MG63 (cell line): ENCODE results near the gene UBE2QL1. TPM values are rescaled to one million over a fixed set of nuclear protein-coding genes. Genes with fewer than 3 reads are reported as not detected.

Experiments used
- DNase-seq: peaks from one replicate; pipeline ENCODE4 v3.0.0-alpha.2; 2020
- H3K27me3 ChIP-seq: fragments of 250-450 bp; sonication (Bioruptor Pico); 2 replicates; pipeline ENCODE4 v1.5.1; 2020; ENCODE audit warnings: mild to moderate bottlenecking, moderate library complexity
- H3K36me3 ChIP-seq: fragments of 250-450 bp; sonication (Bioruptor Pico); 2 replicates; pipeline ENCODE4 v1.5.1; 2020; ENCODE audit warnings: mild to moderate bottlenecking, moderate library complexity
- H3K4me3 ChIP-seq: fragments of 250-450 bp; sonication (Bioruptor Pico); 2 replicates; pipeline ENCODE4 v1.5.1; 2020; ENCODE audit warnings: mild to moderate bottlenecking, moderate library complexity
- H3K9me3 ChIP-seq: fragments of 250-450 bp; sonication (Bioruptor Pico); 2 replicates; pipeline ENCODE4 v1.5.1; 2020; ENCODE audit warnings: mild to moderate bottlenecking, moderate library complexity
- total RNA-seq: library from RNA; depleted of rRNA; stranded (reverse); fragments of >200 nt; shearing (Covaris generic); gene quantifications from 2 replicates; pipeline ENCODE4 v1.2.3, GENCODE V29; 2014; ENCODE audit warnings: low replicate concordance

UBE2QL1 gene
- total RNA-seq, 1 experiment from 2014 or later, result not detected

DNA sequence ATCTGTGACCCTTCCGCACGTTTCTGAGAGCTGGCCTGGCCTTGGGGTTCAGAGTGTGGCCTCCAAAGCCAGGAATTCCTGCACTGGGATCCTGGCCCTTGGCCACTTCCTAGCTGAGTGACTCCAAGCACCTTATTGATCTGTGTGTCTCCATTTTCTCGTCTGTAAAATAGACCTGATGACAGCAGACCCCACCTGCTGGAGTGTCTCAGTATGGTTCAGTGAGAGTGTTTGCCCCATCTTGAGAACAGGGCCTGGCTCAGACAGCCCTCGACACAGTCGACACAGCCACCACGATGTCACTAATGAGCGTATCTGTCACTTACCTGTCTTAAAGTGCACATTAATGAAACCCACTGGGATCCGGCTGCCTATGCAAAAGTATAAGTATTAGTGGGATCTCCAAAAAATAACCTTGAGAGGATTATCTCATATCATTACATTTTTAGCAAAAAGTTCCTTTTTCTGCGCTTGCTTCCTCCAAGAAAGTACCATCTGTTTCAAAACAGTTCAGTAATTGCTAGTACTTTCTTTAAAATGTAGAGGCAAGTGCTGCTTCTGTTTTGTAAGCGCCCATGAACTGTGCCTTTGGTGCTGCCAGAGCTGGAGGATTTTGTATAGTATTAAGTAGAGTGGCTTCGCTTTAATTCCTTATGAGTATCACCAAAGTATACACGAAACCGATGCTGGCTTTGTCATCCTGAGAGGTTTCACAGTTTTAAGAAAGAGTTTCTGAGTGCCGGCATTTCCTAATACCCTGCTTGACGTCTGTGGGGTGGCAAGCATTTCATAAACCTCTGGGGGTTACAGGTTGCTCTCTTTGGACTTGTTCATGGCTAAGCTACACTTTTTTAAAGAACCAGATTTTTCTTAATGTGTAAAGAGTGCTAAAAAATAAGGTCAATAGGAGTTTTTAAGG lies 31.7 kb downstream of the UBE2QL1 start:
- Histone ChIP-seq H3K4me3 (no peak overlapping the region), H3K27me3 (0 out of 2 replicates have a peak, but pooled peaks cover 1% of the 10 kb centered on the region), H3K9me3 (no peaks in the 10 kb centered on the region), H3K36me3 (no peaks in the 10 kb centered on the region)
- DNase-seq, result no peak

- no peak for DNase-seq
- no peaks in the 10 kb centered on the region for H3K9me3 ChIP-seq
- no peak overlapping the region for H3K4me3 ChIP-seq
- H3K27me3 ChIP-seq, result peaks cover 19% of the 10 kb centered on the region; the same call in 1 of the 2 replicates
- no peaks in the 10 kb centered on the region for H3K36me3 ChIP-seq
Measured at GRCh38 chr5:6482735-6483134, 34.1 kb downstream of the UBE2QL1 start.

- no peak overlapping the region for H3K4me3 ChIP-seq
- no peak for DNase-seq
- H3K36me3 ChIP-seq, result no peaks in the 10 kb centered on the region
- H3K9me3 ChIP-seq, result no peaks in the 10 kb centered on the region
- H3K27me3 ChIP-seq, result peaks cover 20% of the 10 kb centered on the region; the same call in 1 of the 2 replicates
Measured at GRCh38 chr5:6483880-6484382, 35.3 kb downstream of the UBE2QL1 start.

DNA sequence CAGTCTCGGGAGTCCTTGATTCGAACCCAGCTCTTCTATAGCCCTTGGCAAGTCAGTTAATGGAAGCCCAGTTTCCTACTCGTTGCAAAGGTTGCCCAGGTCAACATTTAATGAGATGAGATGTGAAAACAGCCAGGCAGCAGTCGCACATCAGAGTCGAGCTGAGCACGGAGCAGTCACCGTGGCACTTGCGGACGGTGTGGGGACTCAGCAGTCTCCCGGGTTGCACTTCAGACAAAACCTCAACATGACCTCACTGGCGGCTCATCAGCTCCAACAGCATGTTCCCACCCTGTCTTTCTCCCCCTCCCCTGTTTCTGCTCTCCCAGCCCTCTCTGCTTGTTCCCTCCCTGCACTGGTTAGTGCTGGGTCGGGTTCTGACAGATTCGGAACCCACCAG lies 35.8 kb downstream of the UBE2QL1 start:
- Histone ChIP-seq H3K9me3 (no peaks in the 10 kb centered on the region), H3K4me3 (no peak overlapping the region), H3K27me3 (peaks cover 20% of the 10 kb centered on the region; the same call in 1 of the 2 replicates), H3K36me3 (no peaks in the 10 kb centered on the region)
- DNase-seq, result no peak

DNA sequence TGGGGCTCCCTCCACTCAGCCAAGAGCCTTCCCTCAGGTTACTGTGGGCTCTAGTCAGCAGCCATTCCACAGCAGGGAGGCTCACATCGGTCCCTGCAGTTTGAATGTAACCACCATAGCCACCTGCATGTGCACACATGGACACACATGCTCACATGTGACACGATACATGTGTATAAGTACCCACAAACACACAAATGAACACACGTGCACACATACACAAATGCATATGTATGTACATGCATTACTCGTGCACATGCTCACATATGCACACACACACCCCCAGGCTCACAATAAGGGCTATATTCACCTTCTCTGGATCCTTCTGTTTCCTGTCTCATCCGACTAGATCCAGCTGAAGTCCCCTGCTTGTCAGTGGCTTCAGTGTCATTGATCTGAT lies 36.2 kb downstream of the UBE2QL1 start:
- H3K27me3 ChIP-seq, result peaks cover 20% of the 10 kb centered on the region; the same call in 1 of the 2 replicates
- H3K36me3 ChIP-seq, result no peaks in the 10 kb centered on the region
- DNase-seq, result no peak
- no peaks in the 10 kb centered on the region for H3K9me3 ChIP-seq
- H3K4me3 ChIP-seq, result no peak overlapping the region

DNA sequence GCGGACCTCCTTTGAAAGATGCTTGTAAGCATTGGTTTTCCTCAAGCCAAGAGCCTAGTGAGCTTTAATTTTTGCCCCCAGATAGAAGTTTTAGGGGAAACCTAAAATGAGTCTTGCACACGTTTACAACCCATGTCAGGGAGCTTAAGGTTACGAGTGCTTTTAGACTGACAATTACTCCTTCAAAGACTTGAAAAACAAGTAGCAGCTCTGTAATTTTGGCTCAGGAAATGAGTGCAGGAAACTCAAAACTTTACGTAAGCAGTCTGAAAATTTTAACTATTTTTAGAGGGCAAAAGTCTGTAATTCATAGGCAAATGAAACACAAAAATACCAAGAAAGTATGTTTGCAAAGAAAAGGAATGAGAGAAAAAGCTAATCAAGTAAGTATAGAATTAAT lies 36.8 kb downstream of the UBE2QL1 start:
- Histone ChIP-seq H3K4me3 (no peak overlapping the region), H3K36me3 (no peaks in the 10 kb centered on the region), H3K9me3 (no peaks in the 10 kb centered on the region), H3K27me3 (peaks cover 20% of the 10 kb centered on the region; the same call in 1 of the 2 replicates)
- no peak for DNase-seq

- no peak for DNase-seq
- no peaks in the 10 kb centered on the region for H3K9me3 ChIP-seq
- peaks cover 20% of the 10 kb centered on the region; the same call in 1 of the 2 replicates for H3K27me3 ChIP-seq
Measured at GRCh38 chr5:6486074-6486473, 37.4 kb downstream of the UBE2QL1 start.

GRCh38 chr5:6487081-6487480 lies 38.4 kb downstream of the UBE2QL1 start:
- no peak for DNase-seq
- Histone ChIP-seq H3K4me3 (no peak overlapping the region), H3K27me3 (peaks cover 20% of the 10 kb centered on the region; the same call in 1 of the 2 replicates), H3K36me3 (no peaks in the 10 kb centered on the region), H3K9me3 (no peaks in the 10 kb centered on the region)

More at GRCh38 chr5:6486074-6486473, 37.4 kb downstream of the UBE2QL1 start:
- no peak overlapping the region for H3K4me3 ChIP-seq
- H3K36me3 ChIP-seq, result no peaks in the 10 kb centered on the region

DNA sequence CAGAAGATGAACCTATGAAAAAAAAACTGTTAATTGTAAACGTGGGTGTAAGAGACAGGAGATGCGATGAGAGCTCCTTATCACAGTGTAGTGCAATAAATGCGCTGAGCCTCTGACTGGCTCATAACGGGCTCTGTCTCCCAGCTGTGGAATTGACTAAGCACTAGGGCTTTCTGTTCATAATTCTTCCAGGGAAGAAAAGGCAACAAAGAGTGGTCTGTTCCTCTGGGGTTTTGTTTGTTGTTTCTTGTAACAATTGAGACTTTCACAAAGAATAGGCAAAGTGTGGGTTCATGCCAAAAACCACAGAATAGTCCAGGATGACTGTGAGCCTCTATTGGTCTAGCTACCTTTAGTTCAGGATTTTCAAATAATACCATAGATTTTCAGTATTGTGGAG lies 39.4 kb downstream of the UBE2QL1 start:
- H3K9me3 ChIP-seq, result no peaks in the 10 kb centered on the region
- no peak overlapping the region for H3K4me3 ChIP-seq
- H3K36me3 ChIP-seq, result no peaks in the 10 kb centered on the region
- no peak for DNase-seq
- peaks cover 20% of the 10 kb centered on the region; the same call in 1 of the 2 replicates for H3K27me3 ChIP-seq

GRCh38 chr5:6489643-6490185 lies 41.1 kb downstream of the UBE2QL1 start:
- Histone ChIP-seq H3K27me3 (peaks cover 20% of the 10 kb centered on the region; the same call in 1 of the 2 replicates), H3K4me3 (no peak overlapping the region), H3K36me3 (no peaks in the 10 kb centered on the region), H3K9me3 (no peaks in the 10 kb centered on the region)
- no peak for DNase-seq

GRCh38 chr5:6490246-6490645 lies 41.6 kb downstream of the UBE2QL1 start:
- no peaks in the 10 kb centered on the region for H3K9me3 ChIP-seq
- DNase-seq, result no peak
- no peak overlapping the region for H3K4me3 ChIP-seq
- H3K36me3 ChIP-seq, result no peaks in the 10 kb centered on the region
- H3K27me3 ChIP-seq, result peaks cover 20% of the 10 kb centered on the region; the same call in 1 of the 2 replicates

GRCh38 chr5:6490693-6491092 lies 42.0 kb downstream of the UBE2QL1 start:
- Histone ChIP-seq H3K4me3 (no peak overlapping the region), H3K36me3 (no peaks in the 10 kb centered on the region), H3K9me3 (no peaks in the 10 kb centered on the region), H3K27me3 (peaks cover 16% of the 10 kb centered on the region; the same call in 1 of the 2 replicates)
- DNase-seq, result no peak

GRCh38 chr5:6491196-6491918 lies 42.7 kb downstream of the UBE2QL1 start:
- no peaks in the 10 kb centered on the region for H3K9me3 ChIP-seq
- no peak overlapping the region for H3K4me3 ChIP-seq
- DNase-seq, result no peak
- H3K36me3 ChIP-seq, result no peaks in the 10 kb centered on the region
- H3K27me3 ChIP-seq, result peaks cover 12% of the 10 kb centered on the region; the same call in 1 of the 2 replicates

GRCh38 chr5:6491919-6492290 lies 43.2 kb downstream of the UBE2QL1 start:
- Histone ChIP-seq H3K36me3 (no peaks in the 10 kb centered on the region), H3K4me3 (no peak overlapping the region), H3K27me3 (peaks cover 7% of the 10 kb centered on the region; the same call in 1 of the 2 replicates), H3K9me3 (no peaks in the 10 kb centered on the region)
- DNase-seq, result no peak

GRCh38 chr5:6492934-6493333 lies 44.3 kb downstream of the UBE2QL1 start:
- H3K4me3 ChIP-seq, result no peak overlapping the region
- H3K27me3 ChIP-seq, result no peaks in the 10 kb centered on the region
- H3K9me3 ChIP-seq, result no peaks in the 10 kb centered on the region
- no peaks in the 10 kb centered on the region for H3K36me3 ChIP-seq
- DNase-seq, result no peak

DNA sequence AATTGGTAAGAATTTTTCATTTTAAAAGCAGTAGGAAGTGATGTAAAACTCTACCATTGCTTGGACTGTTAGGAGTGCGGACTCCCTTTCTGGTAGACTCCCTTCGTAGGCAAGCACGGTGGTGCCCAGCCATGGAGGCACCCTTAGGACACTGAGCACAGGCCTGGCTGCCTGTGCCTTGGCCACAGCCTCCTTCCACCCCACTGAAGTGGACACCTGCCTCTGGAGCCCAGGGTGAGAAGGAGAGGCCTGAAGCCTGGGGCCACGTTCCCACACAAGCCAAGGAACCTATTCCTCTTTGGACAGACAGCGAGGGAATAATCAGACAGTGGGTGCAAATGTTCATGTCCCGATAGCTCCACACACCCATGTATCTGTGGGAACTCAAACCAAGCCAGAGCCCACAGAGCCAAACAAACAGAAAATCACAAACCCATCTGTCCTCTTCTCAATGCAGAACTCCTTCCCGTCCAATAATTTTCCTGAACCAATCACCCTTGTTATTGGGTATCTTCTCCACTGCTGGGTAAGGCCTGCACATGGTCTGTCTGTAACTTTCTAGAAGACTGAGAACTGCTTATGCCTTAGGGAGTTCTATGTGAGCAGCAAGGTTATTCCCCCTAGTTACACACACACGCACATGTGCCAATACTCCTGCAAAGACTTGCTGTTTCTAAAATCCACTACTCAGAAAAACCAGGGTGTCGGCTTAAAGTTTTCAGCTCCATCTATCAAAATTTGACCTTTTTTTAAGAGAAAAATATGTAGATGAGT lies 45.2 kb downstream of the UBE2QL1 start:
- no peaks in the 10 kb centered on the region for H3K9me3 ChIP-seq
- DNase-seq, result no peak
- no peaks in the 10 kb centered on the region for H3K36me3 ChIP-seq
- H3K4me3 ChIP-seq, result no peak overlapping the region
- H3K27me3 ChIP-seq, result no peaks in the 10 kb centered on the region
